ENCODE data around the gene TENM4. TPM values are rescaled to one million over a fixed set of nuclear protein-coding genes. Genes with fewer than 3 reads are reported as not detected.

The TENM4 gene
- total and polyA plus RNA-seq, 2 of the 13 experiments (the other 11 are each of a cell fraction or from before 2014, with no cell fraction given) = not detected

DNA sequence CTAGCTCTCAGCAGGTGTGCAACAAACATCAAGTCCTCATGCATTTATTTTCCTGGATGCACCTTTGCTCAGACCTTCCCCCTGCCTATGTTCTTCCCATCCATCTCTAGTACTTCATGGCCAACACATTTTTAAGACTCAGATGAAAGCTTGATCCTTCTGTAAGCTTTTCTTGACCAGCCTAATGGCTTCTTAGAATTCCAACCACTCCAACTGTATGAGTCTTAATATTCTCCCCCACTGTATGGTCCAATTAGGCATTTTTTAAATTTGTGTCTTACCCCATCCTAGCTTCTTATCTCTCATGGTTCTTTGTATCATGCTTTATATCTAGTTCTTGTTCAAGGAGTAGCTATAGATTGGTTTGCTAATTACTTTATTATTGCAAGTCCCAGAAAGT is 44.8 kb downstream of the TENM4 start:
- in situ Hi-C loops (cut with HindIII; ENCODE audit: extremely low pct_ligation_motif_present, low pct_unique_long_range_greater_than_20kb) (no loop called here), intact Hi-C loops (cut with micrococcal nuclease; ENCODE audit: unreplicated experiment) (no loop called here)
- no peak for DNase-seq (ENCODE audit: low spot score)
- Histone ChIP-seq H3K4me1 (ENCODE audit: insufficient read depth, low read length) (no peaks in the 10 kb centered on the region), H3K4me3 (replicated peaks in 1 of 3; ENCODE audit: insufficient read depth in 1 of 3, low read depth in 2 of 3, low read length in 3 of 3) (no peak overlapping the region), H3K27me3 (ENCODE audit: control insufficient read depth in 1 of 2, insufficient read depth in 2 of 2, low read length in 2 of 2) (no peaks in the 10 kb centered on the region), H2AFZ (ENCODE audit: low read length) (no peak overlapping the region), H4K20me1 (ENCODE audit: insufficient read depth, low read length) (no peaks in the 10 kb centered on the region), H3K79me2 (ENCODE audit: insufficient read depth, low read length) (no peaks in the 10 kb centered on the region), H3K9me3 (ENCODE audit: low read length) (no peaks in the 10 kb centered on the region), H3K9ac (ENCODE audit: insufficient read depth, low read depth, low read length) (no peak overlapping the region), H3K36me3 (replicated peaks in 1 of 2; ENCODE audit: control insufficient read depth in 1 of 2, insufficient read depth in 2 of 2, low read length in 2 of 2) (no peaks in the 10 kb centered on the region), H3K4me2 (ENCODE audit: low read depth, low read length) (no peak overlapping the region), H3K27ac (ENCODE audit: extremely low read length, insufficient read depth, low read length) (no peak overlapping the region)
- CTCF ChIA-PET (ENCODE audit: low intra/inter-chr PET ratio, low total read pairs) = no interaction called here
- no TSS peak for BruUV-seq (replicated peaks)
- FAIRE-seq = no peak
- POLR2A ChIA-PET = no interaction called here
- ATAC-seq = no peak
- TF ChIP-seq, protein P1, sequence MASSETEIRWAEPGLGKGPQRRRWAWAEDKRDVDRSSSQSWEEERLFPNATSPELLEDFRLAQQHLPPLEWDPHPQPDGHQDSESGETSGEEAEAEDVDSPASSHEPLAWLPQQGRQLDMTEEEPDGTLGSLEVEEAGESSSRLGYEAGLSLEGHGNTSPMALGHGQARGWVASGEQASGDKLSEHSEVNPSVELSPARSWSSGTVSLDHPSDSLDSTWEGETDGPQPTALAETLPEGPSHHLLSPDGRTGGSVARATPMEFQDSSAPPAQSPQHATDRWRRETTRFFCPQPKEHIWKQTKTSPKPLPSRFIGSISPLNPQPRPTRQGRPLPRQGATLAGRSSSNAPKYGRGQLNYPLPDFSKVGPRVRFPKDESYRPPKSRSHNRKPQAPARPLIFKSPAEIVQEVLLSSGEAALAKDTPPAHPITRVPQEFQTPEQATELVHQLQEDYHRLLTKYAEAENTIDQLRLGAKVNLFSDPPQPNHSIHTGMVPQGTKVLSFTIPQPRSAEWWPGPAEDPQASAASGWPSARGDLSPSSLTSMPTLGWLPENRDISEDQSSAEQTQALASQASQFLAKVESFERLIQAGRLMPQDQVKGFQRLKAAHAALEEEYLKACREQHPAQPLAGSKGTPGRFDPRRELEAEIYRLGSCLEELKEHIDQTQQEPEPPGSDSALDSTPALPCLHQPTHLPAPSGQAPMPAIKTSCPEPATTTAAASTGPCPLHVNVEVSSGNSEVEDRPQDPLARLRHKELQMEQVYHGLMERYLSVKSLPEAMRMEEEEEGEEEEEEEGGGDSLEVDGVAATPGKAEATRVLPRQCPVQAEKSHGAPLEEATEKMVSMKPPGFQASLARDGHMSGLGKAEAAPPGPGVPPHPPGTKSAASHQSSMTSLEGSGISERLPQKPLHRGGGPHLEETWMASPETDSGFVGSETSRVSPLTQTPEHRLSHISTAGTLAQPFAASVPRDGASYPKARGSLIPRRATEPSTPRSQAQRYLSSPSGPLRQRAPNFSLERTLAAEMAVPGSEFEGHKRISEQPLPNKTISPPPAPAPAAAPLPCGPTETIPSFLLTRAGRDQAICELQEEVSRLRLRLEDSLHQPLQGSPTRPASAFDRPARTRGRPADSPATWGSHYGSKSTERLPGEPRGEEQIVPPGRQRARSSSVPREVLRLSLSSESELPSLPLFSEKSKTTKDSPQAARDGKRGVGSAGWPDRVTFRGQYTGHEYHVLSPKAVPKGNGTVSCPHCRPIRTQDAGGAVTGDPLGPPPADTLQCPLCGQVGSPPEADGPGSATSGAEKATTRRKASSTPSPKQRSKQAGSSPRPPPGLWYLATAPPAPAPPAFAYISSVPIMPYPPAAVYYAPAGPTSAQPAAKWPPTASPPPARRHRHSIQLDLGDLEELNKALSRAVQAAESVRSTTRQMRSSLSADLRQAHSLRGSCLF (CRISPR knock-in tag; IDR thresholded peaks at IDR 0.05; ENCODE audit: borderline replicate concordance) = no peak
- no peak for TF ChIP-seq FLYWCH1 (CRISPR knock-in tag; IDR thresholded peaks at IDR 0.05)
- TF ChIP-seq, protein P2, sequence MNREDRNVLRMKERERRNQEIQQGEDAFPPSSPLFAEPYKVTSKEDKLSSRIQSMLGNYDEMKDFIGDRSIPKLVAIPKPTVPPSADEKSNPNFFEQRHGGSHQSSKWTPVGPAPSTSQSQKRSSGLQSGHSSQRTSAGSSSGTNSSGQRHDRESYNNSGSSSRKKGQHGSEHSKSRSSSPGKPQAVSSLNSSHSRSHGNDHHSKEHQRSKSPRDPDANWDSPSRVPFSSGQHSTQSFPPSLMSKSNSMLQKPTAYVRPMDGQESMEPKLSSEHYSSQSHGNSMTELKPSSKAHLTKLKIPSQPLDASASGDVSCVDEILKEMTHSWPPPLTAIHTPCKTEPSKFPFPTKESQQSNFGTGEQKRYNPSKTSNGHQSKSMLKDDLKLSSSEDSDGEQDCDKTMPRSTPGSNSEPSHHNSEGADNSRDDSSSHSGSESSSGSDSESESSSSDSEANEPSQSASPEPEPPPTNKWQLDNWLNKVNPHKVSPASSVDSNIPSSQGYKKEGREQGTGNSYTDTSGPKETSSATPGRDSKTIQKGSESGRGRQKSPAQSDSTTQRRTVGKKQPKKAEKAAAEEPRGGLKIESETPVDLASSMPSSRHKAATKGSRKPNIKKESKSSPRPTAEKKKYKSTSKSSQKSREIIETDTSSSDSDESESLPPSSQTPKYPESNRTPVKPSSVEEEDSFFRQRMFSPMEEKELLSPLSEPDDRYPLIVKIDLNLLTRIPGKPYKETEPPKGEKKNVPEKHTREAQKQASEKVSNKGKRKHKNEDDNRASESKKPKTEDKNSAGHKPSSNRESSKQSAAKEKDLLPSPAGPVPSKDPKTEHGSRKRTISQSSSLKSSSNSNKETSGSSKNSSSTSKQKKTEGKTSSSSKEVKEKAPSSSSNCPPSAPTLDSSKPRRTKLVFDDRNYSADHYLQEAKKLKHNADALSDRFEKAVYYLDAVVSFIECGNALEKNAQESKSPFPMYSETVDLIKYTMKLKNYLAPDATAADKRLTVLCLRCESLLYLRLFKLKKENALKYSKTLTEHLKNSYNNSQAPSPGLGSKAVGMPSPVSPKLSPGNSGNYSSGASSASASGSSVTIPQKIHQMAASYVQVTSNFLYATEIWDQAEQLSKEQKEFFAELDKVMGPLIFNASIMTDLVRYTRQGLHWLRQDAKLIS (CRISPR knock-in tag; IDR thresholded peaks at IDR 0.05) = no peak
- TF ChIP-seq, protein P3, sequence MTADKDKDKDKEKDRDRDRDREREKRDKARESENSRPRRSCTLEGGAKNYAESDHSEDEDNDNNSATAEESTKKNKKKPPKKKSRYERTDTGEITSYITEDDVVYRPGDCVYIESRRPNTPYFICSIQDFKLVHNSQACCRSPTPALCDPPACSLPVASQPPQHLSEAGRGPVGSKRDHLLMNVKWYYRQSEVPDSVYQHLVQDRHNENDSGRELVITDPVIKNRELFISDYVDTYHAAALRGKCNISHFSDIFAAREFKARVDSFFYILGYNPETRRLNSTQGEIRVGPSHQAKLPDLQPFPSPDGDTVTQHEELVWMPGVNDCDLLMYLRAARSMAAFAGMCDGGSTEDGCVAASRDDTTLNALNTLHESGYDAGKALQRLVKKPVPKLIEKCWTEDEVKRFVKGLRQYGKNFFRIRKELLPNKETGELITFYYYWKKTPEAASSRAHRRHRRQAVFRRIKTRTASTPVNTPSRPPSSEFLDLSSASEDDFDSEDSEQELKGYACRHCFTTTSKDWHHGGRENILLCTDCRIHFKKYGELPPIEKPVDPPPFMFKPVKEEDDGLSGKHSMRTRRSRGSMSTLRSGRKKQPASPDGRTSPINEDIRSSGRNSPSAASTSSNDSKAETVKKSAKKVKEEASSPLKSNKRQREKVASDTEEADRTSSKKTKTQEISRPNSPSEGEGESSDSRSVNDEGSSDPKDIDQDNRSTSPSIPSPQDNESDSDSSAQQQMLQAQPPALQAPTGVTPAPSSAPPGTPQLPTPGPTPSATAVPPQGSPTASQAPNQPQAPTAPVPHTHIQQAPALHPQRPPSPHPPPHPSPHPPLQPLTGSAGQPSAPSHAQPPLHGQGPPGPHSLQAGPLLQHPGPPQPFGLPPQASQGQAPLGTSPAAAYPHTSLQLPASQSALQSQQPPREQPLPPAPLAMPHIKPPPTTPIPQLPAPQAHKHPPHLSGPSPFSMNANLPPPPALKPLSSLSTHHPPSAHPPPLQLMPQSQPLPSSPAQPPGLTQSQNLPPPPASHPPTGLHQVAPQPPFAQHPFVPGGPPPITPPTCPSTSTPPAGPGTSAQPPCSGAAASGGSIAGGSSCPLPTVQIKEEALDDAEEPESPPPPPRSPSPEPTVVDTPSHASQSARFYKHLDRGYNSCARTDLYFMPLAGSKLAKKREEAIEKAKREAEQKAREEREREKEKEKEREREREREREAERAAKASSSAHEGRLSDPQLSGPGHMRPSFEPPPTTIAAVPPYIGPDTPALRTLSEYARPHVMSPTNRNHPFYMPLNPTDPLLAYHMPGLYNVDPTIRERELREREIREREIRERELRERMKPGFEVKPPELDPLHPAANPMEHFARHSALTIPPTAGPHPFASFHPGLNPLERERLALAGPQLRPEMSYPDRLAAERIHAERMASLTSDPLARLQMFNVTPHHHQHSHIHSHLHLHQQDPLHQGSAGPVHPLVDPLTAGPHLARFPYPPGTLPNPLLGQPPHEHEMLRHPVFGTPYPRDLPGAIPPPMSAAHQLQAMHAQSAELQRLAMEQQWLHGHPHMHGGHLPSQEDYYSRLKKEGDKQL (CRISPR knock-in tag; IDR thresholded peaks at IDR 0.05; ENCODE audit: low read depth) = no peak
- TF ChIP-seq SIN3B (IDR thresholded peaks at IDR 0.05; ENCODE audit: low read length) = no peak
- no peak for TF ChIP-seq ATAD3A (CRISPR knock-in tag; IDR thresholded peaks at IDR 0.05)
- no peak for TF ChIP-seq HHEX (CRISPR knock-in tag; IDR thresholded peaks at IDR 0.05)
- TF ChIP-seq TOE1 (CRISPR knock-in tag; IDR thresholded peaks at IDR 0.05) = no peak
- TF ChIP-seq, protein P4, sequence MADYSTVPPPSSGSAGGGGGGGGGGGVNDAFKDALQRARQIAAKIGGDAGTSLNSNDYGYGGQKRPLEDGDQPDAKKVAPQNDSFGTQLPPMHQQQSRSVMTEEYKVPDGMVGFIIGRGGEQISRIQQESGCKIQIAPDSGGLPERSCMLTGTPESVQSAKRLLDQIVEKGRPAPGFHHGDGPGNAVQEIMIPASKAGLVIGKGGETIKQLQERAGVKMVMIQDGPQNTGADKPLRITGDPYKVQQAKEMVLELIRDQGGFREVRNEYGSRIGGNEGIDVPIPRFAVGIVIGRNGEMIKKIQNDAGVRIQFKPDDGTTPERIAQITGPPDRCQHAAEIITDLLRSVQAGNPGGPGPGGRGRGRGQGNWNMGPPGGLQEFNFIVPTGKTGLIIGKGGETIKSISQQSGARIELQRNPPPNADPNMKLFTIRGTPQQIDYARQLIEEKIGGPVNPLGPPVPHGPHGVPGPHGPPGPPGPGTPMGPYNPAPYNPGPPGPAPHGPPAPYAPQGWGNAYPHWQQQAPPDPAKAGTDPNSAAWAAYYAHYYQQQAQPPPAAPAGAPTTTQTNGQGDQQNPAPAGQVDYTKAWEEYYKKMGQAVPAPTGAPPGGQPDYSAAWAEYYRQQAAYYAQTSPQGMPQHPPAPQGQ (CRISPR knock-in tag; IDR thresholded peaks at IDR 0.05; ENCODE audit: borderline replicate concordance) = no peak

Measured in HepG2 (cell line).